Bronchial epithelial cell (primary cell): ENCODE data around the gene POC1B. TPM values are rescaled to one million over a fixed set of nuclear protein-coding genes. Genes with fewer than 3 reads are reported as not detected.

Experiments
- DNase-seq: peaks from one replicate; pipeline ENCODE4 v3.0.0-alpha.2; 2010; ENCODE audit warnings: low read depth
- FAIRE-seq: peaks from 2 replicates; lab custom pipeline; 2011; peaks lifted over from hg19 to GRCh38; lab: Jason Lieb, UNC
- H3K27me3 ChIP-seq: 2 replicates; pipeline ENCODE4 v1.5.1; 2011; ENCODE audit warnings: low read length; ENCODE audit not compliant: control insufficient read depth, insufficient read depth
- H3K36me3 ChIP-seq: 2 replicates; pipeline ENCODE4 v1.5.1; 2011; ENCODE audit warnings: low read length; ENCODE audit not compliant: control insufficient read depth, insufficient read depth
- H3K4me3 ChIP-seq: 2 replicates; pipeline ENCODE4 v1.5.1; 2011; ENCODE audit warnings: mild to moderate bottlenecking, low read depth, low read length, control low read depth
- CTCF ChIP-seq: IDR thresholded peaks from 2 replicates; pipeline ENCODE4 v1.5.1; 2011; ENCODE audit warnings: mild to moderate bottlenecking, moderate library complexity, low read length, control low read depth, inconsistent platforms; ENCODE audit not compliant: insufficient read depth, severe bottlenecking
- total RNA-seq: library from RNA; depleted of rRNA; stranded (reverse); fragments of >200 nt; gene quantifications from 2 replicates; pipeline ENCODE4 v1.2.1, GENCODE V29; 2014

POC1B gene
- total RNA-seq, 1 donor from 2014 or later: 12.6 TPM

- Histone ChIP-seq H3K36me3 (no peaks in the 10 kb centered on the region), H3K4me3 (no peak overlapping the region), H3K27me3 (no peaks in the 10 kb centered on the region)
- no peak for TF ChIP-seq CTCF
- FAIRE-seq (no peak), DNase-seq (no peak)
These were observed 124.3 kb downstream of the POC1B start for GRCh38 chr12:89401433-89402058.

GRCh38 chr12:89400415-89400814 is 125.4 kb downstream of the POC1B start:
- DNase-seq: peak; percentile 22
- no peak for FAIRE-seq

GRCh38 chr12:89395712-89396111 is 130.1 kb downstream of the POC1B start:
- Histone ChIP-seq H3K36me3 (no peaks in the 10 kb centered on the region), H3K4me3 (no peak overlapping the region), H3K27me3 (no peaks in the 10 kb centered on the region)
- no peak for DNase-seq
- no peak for TF ChIP-seq CTCF
- FAIRE-seq: no peak

More at GRCh38 chr12:89400415-89400814, 125.4 kb downstream of the POC1B start:
- Histone ChIP-seq H3K4me3 (no peak overlapping the region), H3K27me3 (no peaks in the 10 kb centered on the region), H3K36me3 (no peaks in the 10 kb centered on the region)
- no peak for TF ChIP-seq CTCF

GRCh38 chr12:89393551-89394121 is 132.2 kb downstream of the POC1B start:
- Histone ChIP-seq H3K27me3 (no peaks in the 10 kb centered on the region), H3K4me3 (no peak overlapping the region), H3K36me3 (no peaks in the 10 kb centered on the region)
- no peak for FAIRE-seq
- DNase-seq: no peak
- no peak for TF ChIP-seq CTCF

GRCh38 chr12:89392391-89392790 is 133.5 kb downstream of the POC1B start:
- no peak overlapping the region for H3K4me3 ChIP-seq
- DNase-seq (no peak), FAIRE-seq (no peak)
- no peaks in the 10 kb centered on the region for H3K27me3 ChIP-seq
- no peaks in the 10 kb centered on the region for H3K36me3 ChIP-seq
- TF ChIP-seq CTCF: no peak
